Measurements from ENCODE around the gene G6PC3.

Gene G6PC3

GRCh38 chr17:44059101-44059892 lies 11.2 kb upstream of the G6PC3 start:
- DNase-seq (ENCODE audit: low spot score) = no peak

DNA sequence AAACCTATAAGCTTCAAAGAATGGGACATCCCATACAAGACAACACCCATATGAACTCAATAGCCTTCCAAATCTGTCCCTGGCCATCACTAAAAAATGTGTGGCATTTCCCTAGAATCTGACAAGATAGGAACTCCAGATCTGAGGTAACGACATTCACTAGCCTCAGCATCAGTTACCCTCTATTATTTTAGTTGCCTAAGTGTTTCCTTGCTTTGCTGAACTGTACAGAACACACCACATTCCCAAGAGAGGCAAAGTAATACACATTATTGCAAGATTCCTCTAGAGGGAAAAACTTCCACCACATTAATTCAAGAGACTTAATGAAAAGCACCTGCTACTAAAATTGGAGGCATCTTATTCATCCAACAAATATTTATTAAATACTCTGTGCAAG lies 9.1 kb upstream of the G6PC3 start:
- DNase-seq (ENCODE audit: low spot score) = no peak

GRCh38 chr17:44062871-44063270 lies 7.7 kb upstream of the G6PC3 start:
- DNase-seq (ENCODE audit: low spot score) = no peak

GRCh38 chr17:44063704-44064639 lies 6.6 kb upstream of the G6PC3 start:
- DNase-seq (ENCODE audit: low spot score) = no peak

- DNase-seq (ENCODE audit: low spot score) = no peak
These were observed 4.8 kb upstream of the G6PC3 start for GRCh38 chr17:44065668-44066203.

- DNase-seq (ENCODE audit: low spot score) = peak; percentile 86
These were observed 4.2 kb upstream of the G6PC3 start, which contains the start of gene LSM12 for GRCh38 chr17:44066204-44066930. LSM12 (minus strand) TSS chr17:44066671; CDS start chr17:44066587, 84 bp downstream.

DNA sequence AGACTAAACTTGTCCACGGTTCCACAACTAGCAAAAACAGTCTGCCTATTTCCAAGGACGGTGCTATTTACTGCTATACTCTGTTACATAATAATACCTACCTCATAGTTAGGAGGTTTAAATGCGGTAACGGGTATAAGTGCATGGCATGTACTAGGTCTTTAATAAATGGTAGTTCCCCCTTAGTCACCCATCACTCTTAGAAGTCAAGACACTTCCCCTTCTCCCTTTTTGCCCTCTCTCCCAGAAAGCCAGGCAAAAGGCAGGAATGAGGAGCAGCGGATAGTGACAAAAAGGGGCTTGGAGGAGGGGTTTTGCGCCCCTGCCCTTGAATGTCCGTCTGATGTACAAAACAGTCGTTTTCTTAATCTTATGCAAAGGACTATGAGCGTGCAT lies 3.0 kb upstream of the G6PC3 start:
- no peak for DNase-seq (ENCODE audit: low spot score)

GRCh38 chr17:44069974-44070454 lies 521 bp upstream of the G6PC3 start:
- no peak for DNase-seq (ENCODE audit: low spot score)

DNA sequence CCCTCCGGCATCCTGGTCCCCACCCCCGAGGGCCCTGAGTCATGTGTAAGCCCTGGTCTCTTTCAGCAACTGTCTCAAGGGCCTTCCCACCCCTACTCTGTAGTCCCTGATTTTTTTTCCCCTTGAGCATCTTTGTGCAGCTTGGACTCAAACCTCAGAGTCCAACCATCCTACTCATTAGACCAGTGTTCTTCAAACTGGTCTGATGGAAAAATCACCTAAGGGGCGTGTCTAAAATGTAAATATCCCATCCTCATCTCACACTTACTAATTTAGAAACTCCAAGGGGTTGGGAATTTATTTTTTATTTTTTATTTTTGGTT lies 624 bp downstream of the G6PC3 start:
- no peak for DNase-seq (ENCODE audit: low spot score)

DNA sequence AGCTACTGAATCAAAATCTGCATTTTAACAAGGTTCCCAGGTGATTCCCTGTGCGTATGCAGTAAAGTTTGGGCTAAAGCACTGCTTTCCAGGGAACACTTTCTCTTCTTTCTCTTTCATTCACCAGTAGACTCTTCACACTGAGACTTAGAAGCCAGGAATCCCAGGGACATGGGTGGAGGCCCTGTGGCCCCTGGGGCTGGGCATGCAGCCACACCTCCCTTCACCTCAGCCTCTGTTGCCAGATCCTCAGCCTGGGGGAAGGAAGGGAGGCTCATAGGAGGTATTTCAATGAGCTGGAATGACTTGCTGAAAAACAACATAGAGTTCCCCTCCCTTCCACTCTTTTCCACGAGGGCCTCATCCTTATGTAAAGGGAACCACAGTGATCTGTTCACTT lies 1.2 kb downstream of the G6PC3 start:
- no peak for DNase-seq (ENCODE audit: low spot score)

GRCh38 chr17:44074231-44074910 lies 3.8 kb downstream of the G6PC3 start:
- no peak for DNase-seq (ENCODE audit: low spot score)

DNA sequence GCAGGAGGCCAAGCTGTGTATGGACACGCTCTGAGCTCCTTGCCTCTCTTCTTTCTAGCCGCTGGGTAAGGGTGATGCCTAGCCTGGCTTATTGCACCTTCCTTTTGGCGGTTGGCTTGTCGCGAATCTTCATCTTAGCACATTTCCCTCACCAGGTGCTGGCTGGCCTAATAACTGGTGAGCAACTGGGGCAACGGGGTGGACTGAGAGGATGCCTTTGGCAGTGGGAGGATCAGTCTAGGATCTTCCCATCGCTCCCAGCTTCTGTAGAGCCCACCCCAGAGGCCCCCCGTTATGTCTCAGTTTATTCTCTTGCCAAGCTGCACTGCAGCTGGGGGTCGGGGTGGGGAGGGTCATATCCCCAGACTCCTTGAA lies 4.4 kb downstream of the G6PC3 start:
- no peak for DNase-seq (ENCODE audit: low spot score)

GRCh38 chr17:44075598-44076293 lies 5.2 kb downstream of the G6PC3 start:
- no peak for DNase-seq (ENCODE audit: low spot score)

GRCh38 chr17:44076716-44077594 lies 6.4 kb downstream of the G6PC3 start:
- DNase-seq (ENCODE audit: low spot score) = no peak

GRCh38 chr17:44077595-44077909 lies 7.0 kb downstream of the G6PC3 start:
- DNase-seq (ENCODE audit: low spot score) = no peak

DNA sequence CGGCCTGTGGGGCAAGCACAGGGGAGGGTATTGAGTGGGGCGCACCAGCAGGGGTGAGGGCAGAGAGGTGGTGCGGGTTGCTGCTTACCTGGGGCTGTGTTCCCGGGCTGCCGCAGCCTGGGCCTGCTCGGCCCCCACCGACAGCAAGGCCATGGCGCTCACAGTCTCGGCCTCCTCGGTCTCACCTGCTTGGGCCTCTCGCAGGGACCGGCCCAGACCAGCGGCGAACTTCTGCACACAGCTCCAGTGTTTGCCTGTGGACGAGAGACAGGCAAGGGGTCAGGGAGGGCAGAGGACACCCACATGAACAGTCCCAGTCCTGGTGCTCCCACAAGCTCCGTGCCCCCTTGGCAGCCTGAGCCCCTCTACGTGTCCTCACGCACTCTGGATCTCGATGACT lies 7.9 kb downstream of the G6PC3 start:
- DNase-seq (ENCODE audit: low spot score) = no peak

DNA sequence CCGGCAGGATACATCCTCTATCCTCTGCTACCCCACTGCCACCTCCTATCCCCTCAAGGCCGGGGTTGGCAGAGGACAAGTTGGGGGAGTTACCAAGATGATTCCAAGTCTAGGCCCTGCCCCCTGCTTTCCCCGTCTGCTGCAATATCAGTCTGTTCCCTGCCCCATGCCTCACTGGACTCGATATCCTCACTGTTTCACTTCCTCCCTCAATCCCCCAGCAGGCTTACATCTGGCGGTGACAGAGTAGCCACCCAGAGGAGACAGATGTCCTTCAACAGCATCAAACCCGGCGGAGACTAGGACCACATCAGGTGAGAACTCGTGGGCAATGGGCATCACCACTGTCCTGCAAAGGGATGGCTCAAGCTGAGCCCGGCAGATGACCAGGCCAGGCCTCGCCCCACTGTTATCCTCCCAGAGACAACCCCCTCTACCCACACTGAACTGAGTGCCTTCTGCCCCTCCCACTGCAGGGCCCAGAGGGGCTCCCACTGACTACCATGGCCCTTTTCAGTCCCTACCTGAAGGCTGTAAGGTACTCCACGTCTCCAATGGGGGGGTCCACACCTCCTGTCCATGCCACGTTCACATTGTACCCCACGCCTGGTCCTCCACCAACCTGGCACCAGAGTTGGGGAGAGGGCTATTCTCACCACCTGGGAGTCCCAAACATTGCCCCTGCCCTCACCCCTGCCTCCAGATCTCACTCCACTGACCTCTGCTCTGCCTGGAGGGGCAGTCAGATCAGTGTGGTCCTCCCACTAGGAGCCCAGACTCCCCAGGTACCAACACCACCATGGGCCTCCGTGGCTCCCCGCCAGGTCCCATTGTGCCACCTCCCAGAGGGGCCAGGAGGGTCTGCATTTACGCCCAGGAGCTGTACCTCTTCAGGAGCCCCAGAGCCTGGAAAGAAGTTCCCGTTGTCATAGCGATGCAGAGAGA lies 9.6 kb downstream of the G6PC3 start:
- no peak for DNase-seq (ENCODE audit: low spot score)

DNA sequence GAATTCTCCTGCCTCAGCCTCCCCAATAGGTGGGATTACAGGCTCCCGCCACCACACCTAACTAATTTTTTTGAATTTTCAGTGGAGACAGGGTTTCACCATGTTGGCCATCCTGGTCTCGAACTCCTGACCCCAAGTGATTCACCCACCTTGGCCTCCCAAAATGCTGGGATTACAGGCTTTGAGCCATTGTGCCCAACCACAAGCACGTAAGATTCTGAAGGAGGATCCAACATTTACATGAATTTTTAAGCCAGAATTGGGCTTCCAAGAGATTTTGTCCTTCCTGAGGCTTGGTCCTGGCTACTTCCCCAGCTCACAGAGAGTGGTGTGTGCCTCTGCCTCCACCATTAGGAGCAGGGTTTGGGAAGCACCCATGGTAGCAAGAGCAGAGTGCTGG lies 11.1 kb downstream of the G6PC3 start:
- no peak for DNase-seq (ENCODE audit: low spot score)
